ENCODE results near the gene PTPA. TPM values are rescaled to one million over a fixed set of nuclear protein-coding genes. Genes with fewer than 3 reads are reported as not detected.

PTPA gene
- total and polyA plus RNA-seq, 8 donors = 32.7 to 71.4 (median 43.3) TPM

GRCh38 chr9:129148463-129149204, 37.4 kb downstream of the PTPA start:
- Histone ChIP-seq H3K4me1 (peaks cover 0 to 8% (median under 1%) of the 10 kb centered on the region in 3 donors), H3K27me3 (no peaks in the 10 kb centered on the region), H3K9me3 (no peaks in the 10 kb centered on the region), H3K4me3 (no peak overlapping the region), H3K27ac (no peak overlapping the region), H3K36me3 (peaks cover 0 to 6% (median 0%) of the 10 kb centered on the region in 3 donors)
- intact Hi-C loops (cut with DNase I) = no loop called here
- WGBS, 2 donors = 76 to 82% methylated on average over 6 of the region's 6 CpGs
- TF ChIP-seq CTCF (IDR thresholded peaks at IDR 0.05) = no peak
- ATAC-seq (no peak), FAIRE-seq (no peak), DNase-seq (no peak)

- intact Hi-C loops (cut with DNase I) = no loop called here
- Histone ChIP-seq H3K4me3 (no peak overlapping the region), H3K4me1 (peaks cover 0 to 8% (median 0%) of the 10 kb centered on the region in 3 donors), H3K36me3 (peaks cover 0 to 6% (median 0%) of the 10 kb centered on the region in 3 donors), H3K27me3 (no peaks in the 10 kb centered on the region), H3K9me3 (no peaks in the 10 kb centered on the region), H3K27ac (no peak overlapping the region)
- WGBS, 2 donors = 78 to 85% methylated on average over 6 of the region's 6 CpGs
- FAIRE-seq = no peak
- DNase-seq = no peak
- no peak for ATAC-seq
- TF ChIP-seq CTCF (IDR thresholded peaks at IDR 0.05) = no peak
These were observed 38.2 kb downstream of the PTPA start for GRCh38 chr9:129149442-129149841.

GRCh38 chr9:129150122-129150521, 38.9 kb downstream of the PTPA start:
- TF ChIP-seq CTCF (IDR thresholded peaks at IDR 0.05) = no peak
- no peaks in the 10 kb centered on the region for H3K27me3 ChIP-seq
- WGBS, 2 donors = 89 to 93% methylated on average over 10 of the region's 10 CpGs
- no peak for ATAC-seq
- H3K4me1 ChIP-seq = peaks cover 0 to 6% (median 0%) of the 10 kb centered on the region in 3 donors
- no peak overlapping the region for H3K27ac ChIP-seq
- no peak for FAIRE-seq
- no peaks in the 10 kb centered on the region for H3K9me3 ChIP-seq
- intact Hi-C loops (cut with DNase I) = no loop called here
- no peak overlapping the region for H3K4me3 ChIP-seq
- DNase-seq = no peak
- H3K36me3 ChIP-seq = peaks cover 0 to 6% (median 0%) of the 10 kb centered on the region in 3 donors

GRCh38 chr9:129150672-129151211, 39.5 kb downstream of the PTPA start:
- FAIRE-seq (no peak), ATAC-seq (no peak), DNase-seq (no peak)
- WGBS, 2 donors = 86 to 90% methylated on average over 18 of the region's 18 CpGs
- no peak overlapping the region for H3K27ac ChIP-seq
- TF ChIP-seq CTCF (IDR thresholded peaks at IDR 0.05) = no peak
- intact Hi-C loops (cut with DNase I) = no loop called here
- no peak overlapping the region for H3K4me3 ChIP-seq
- peaks cover 0 to 6% (median 0%) of the 10 kb centered on the region in 3 donors for H3K36me3 ChIP-seq
- no peaks in the 10 kb centered on the region for H3K4me1 ChIP-seq
- H3K9me3 ChIP-seq = no peaks in the 10 kb centered on the region
- H3K27me3 ChIP-seq = no peaks in the 10 kb centered on the region

GRCh38 chr9:129151469-129151868, 40.3 kb downstream of the PTPA start:
- H3K4me1 ChIP-seq = no peaks in the 10 kb centered on the region
- no peak overlapping the region for H3K4me3 ChIP-seq
- peaks cover 0 to 6% (median 0%) of the 10 kb centered on the region in 3 donors for H3K36me3 ChIP-seq
- ATAC-seq (no peak), DNase-seq (no peak), FAIRE-seq (no peak)
- 86 to 89% methylated on average over 15 of the region's 15 CpGs for WGBS, 2 donors
- no peaks in the 10 kb centered on the region for H3K27me3 ChIP-seq
- H3K9me3 ChIP-seq = no peaks in the 10 kb centered on the region
- H3K27ac ChIP-seq = no peak overlapping the region
- intact Hi-C loops (cut with DNase I) = no loop called here
- TF ChIP-seq CTCF (IDR thresholded peaks at IDR 0.05) = no peak
